WTC11 (cell line): ENCODE measurements around the gene CXCR1. TPM values are rescaled to one million over a fixed set of nuclear protein-coding genes. Genes with fewer than 3 reads are reported as not detected.
A peak's percentile ranks its signal among the peaks of the same experiment; 100 is the strongest.

Experiments used
- ATAC-seq: fragments of 200-7000 bp; cut with Tn5 transposase; 2 replicates; pipeline ENCODE4 v1.10.0; 2021; ENCODE audit warnings: mild to moderate bottlenecking, moderate library complexity
- Bru-seq: library from RNA; stranded (reverse); fragments of 400-500 nt; gene quantifications from one replicate; lab custom pipeline; 2021; lab: Mats Ljungman, UMichigan
- CTCF ChIA-PET: fragments of 300-600 bp; sonication (Branson Sonifier 250); formaldehyde crosslinking; loops from one replicate; lab custom pipeline; 2021; ENCODE audit warnings: antibody characterized with exemption; lab: Charles Lee
- POLR2A ChIA-PET: fragments of 350-600 bp; sonication (Branson Sonifier 250); formaldehyde crosslinking; loops from one replicate; lab custom pipeline; 2021; ENCODE audit warnings: antibody characterized with exemption; lab: Charles Lee
- DNase-seq: peaks from one replicate; pipeline ENCODE4 v3.0.0; 2021; ENCODE audit warnings: low spot score
- H3K27ac Mint-ChIP-seq: 2 replicates; pipeline ENCODE4 v1.8.0; 2021; ENCODE audit warnings: mixed read lengths
- H3K27me3 Mint-ChIP-seq: 2 replicates; pipeline ENCODE4 v1.8.0; 2021; ENCODE audit warnings: low read depth, mild to moderate bottlenecking, moderate library complexity, mixed read lengths
- H3K36me3 Mint-ChIP-seq: 2 replicates; pipeline ENCODE4 v1.8.0; 2021; ENCODE audit warnings: mixed read lengths
- H3K4me1 Mint-ChIP-seq: 2 replicates; pipeline ENCODE4 v1.8.0; 2022; ENCODE audit warnings: mixed read lengths
- H3K4me3 Mint-ChIP-seq: 2 replicates; pipeline ENCODE4 v1.8.0; 2021; ENCODE audit warnings: mild to moderate bottlenecking, moderate library complexity, mixed read lengths
- H3K9me3 Mint-ChIP-seq: 2 replicates; pipeline ENCODE4 v1.8.0; 2021; ENCODE audit warnings: mixed read lengths
- CREM ChIP-seq: sonication (generic); formaldehyde crosslinking; IDR thresholded peaks from 2 replicates; pipeline ENCODE4 v1.8.1; 2022; ENCODE audit warnings: mild to moderate bottlenecking, missing genetic modification reagents, moderate library complexity
- ELF4 ChIP-seq: sonication (generic); formaldehyde crosslinking; IDR thresholded peaks from 2 replicates; pipeline ENCODE4 v1.8.1; 2022; ENCODE audit warnings: low read depth, mild to moderate bottlenecking, moderate library complexity, missing genetic modification reagents
- EMX1 ChIP-seq: fragments of 250-450 bp; sonication (Bioruptor Pico); IDR thresholded peaks from 2 replicates; pipeline ENCODE4 v1.8.0; 2021; ENCODE audit warnings: mild to moderate bottlenecking
- ESRRA ChIP-seq: sonication (generic); formaldehyde crosslinking; IDR thresholded peaks from 2 replicates; pipeline ENCODE4 v1.8.1; 2022; ENCODE audit warnings: mild to moderate bottlenecking, missing genetic modification reagents, borderline replicate concordance
- JAZF1 ChIP-seq: fragments of 250-450 bp; sonication (Bioruptor Pico); IDR thresholded peaks from 2 replicates; pipeline ENCODE4 v1.9.0; 2021; ENCODE audit warnings: moderate library complexity, mild to moderate bottlenecking, inconsistent platforms
- JUN ChIP-seq: sonication (generic); formaldehyde crosslinking; IDR thresholded peaks from 2 replicates; pipeline ENCODE4 v1.8.0; 2023; ENCODE audit warnings: mild to moderate bottlenecking, missing genetic modification reagents
- MYBL2 ChIP-seq: sonication (generic); formaldehyde crosslinking; IDR thresholded peaks from 2 replicates; pipeline ENCODE4 v1.8.1; 2023; ENCODE audit warnings: mild to moderate bottlenecking, moderate library complexity, missing genetic modification reagents
- NFE2L1 ChIP-seq: sonication (generic); formaldehyde crosslinking; IDR thresholded peaks from 2 replicates; pipeline ENCODE4 v1.8.1; 2023; ENCODE audit warnings: missing genetic modification reagents
- NR1H2 ChIP-seq: sonication (generic); formaldehyde crosslinking; IDR thresholded peaks from 2 replicates; pipeline ENCODE4 v1.9.0; 2021; ENCODE audit warnings: mild to moderate bottlenecking, moderate library complexity, missing genetic modification reagents
- SMAD3 ChIP-seq: sonication (generic); formaldehyde crosslinking; IDR thresholded peaks from 2 replicates; pipeline ENCODE4 v1.8.0; 2022; ENCODE audit warnings: missing genetic modification reagents, mild to moderate bottlenecking, borderline replicate concordance
- SP1 ChIP-seq: sonication (generic); formaldehyde crosslinking; conservative IDR thresholded peaks from 2 replicates; pipeline ENCODE4 v1.8.1; 2022; ENCODE audit warnings: missing genetic modification reagents
- TCF7 ChIP-seq: sonication (generic); formaldehyde crosslinking; IDR thresholded peaks from 2 replicates; pipeline ENCODE4 v1.8.0; 2022; ENCODE audit warnings: mild to moderate bottlenecking, low read depth, missing genetic modification reagents, moderate library complexity
- ZBTB21 ChIP-seq: sonication (generic); formaldehyde crosslinking; IDR thresholded peaks from 2 replicates; pipeline ENCODE4 v1.8.1; 2023; ENCODE audit warnings: mild to moderate bottlenecking, missing genetic modification reagents, borderline replicate concordance
- ZNF121 ChIP-seq: sonication (generic); formaldehyde crosslinking; IDR thresholded peaks from 2 replicates; pipeline ENCODE4 v1.8.0; 2023; ENCODE audit warnings: missing genetic modification reagents
- ZNF232 ChIP-seq: sonication (generic); formaldehyde crosslinking; IDR thresholded peaks from 2 replicates; pipeline ENCODE4 v1.8.0; 2022; ENCODE audit warnings: mild to moderate bottlenecking, missing genetic modification reagents
- long read RNA-seq, 3 experiments: library from RNA in 1 of 3; library from capped mRNA in 1 of 3; library from polyadenylated mRNA in 1 of 3; unstranded in 2 of 3; stranded (forward) in 1 of 3; transcript quantifications; one replicate each; pipeline ENCODE4 v2.0.0, GENCODE V29; 2021
- total RNA-seq: library from RNA; stranded (reverse); gene quantifications from 3 replicates; pipeline ENCODE4 v1.2.3, GENCODE V29; 2021
- TF ChIP-seq, protein P1 (sequence below): sonication (generic); formaldehyde crosslinking; IDR thresholded peaks from 2 replicates; pipeline ENCODE4 v1.8.1; 2023; ENCODE audit warnings: mild to moderate bottlenecking, missing genetic modification reagents
- TF ChIP-seq, protein P2 (sequence below): sonication (generic); formaldehyde crosslinking; conservative IDR thresholded peaks from 2 replicates; pipeline ENCODE4 v1.8.1; 2023; ENCODE audit warnings: mild to moderate bottlenecking, low read depth, missing genetic modification reagents, moderate library complexity
- TF ChIP-seq, protein P3 (sequence below): sonication (generic); formaldehyde crosslinking; IDR thresholded peaks from 2 replicates; pipeline ENCODE4 v1.8.1; 2022; ENCODE audit warnings: low read depth, missing genetic modification reagents, borderline replicate concordance
- TF ChIP-seq, protein P4 (sequence below): fragments of 250-450 bp; sonication (Bioruptor Pico); conservative IDR thresholded peaks from 2 replicates; pipeline ENCODE4 v1.9.0; 2021; ENCODE audit warnings: mild to moderate bottlenecking
- TF ChIP-seq, protein P5 (sequence below): sonication (generic); formaldehyde crosslinking; IDR thresholded peaks from 2 replicates; pipeline ENCODE4 v1.8.1; 2022; ENCODE audit warnings: mild to moderate bottlenecking, missing genetic modification reagents, moderate library complexity, borderline replicate concordance
- TF ChIP-seq, protein P6 (sequence below): sonication (generic); formaldehyde crosslinking; IDR thresholded peaks from 2 replicates; pipeline ENCODE4 v1.8.1; 2022; ENCODE audit warnings: low read depth, mild to moderate bottlenecking, moderate library complexity, missing genetic modification reagents, borderline replicate concordance
- TF ChIP-seq, protein P7 (sequence below): sonication (generic); formaldehyde crosslinking; IDR thresholded peaks from 2 replicates; pipeline ENCODE4 v1.8.1; 2022; ENCODE audit warnings: missing genetic modification reagents, borderline replicate concordance

Gene CXCR1
- total RNA-seq (not detected in 3 replicates), Bru-seq, nascent RNA (not detected)
- long read RNA-seq, experiment 1: 0 reads
- long read RNA-seq, experiment 2: 0 reads
- long read RNA-seq, experiment 3: 0 reads

DNA sequence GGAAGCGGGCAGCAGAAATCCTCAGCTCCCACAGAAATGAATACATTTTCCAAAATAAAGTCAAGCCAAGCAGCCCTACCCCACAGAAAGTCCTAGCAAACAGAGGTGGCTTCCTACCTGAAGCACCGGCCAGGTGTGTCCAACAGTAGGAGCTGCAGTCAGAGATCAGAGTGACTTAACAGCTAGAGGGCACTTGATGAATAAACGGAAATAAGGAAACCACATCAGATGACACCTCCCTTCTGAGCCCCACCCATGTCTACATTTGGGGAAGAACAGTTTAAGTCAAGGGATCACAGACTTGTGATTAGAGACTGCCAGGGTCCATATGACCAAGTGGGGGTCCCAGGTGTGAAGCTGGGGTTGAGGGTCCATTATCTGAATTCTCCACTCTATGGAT lies at the start of gene CXCR1:
Gene CXCR1 (minus strand): TSS at position 172 of the 400 bp plus-strand sequence. CDS start 1,751 bp downstream, outside the sequence.
- TF ChIP-seq, protein P1, sequence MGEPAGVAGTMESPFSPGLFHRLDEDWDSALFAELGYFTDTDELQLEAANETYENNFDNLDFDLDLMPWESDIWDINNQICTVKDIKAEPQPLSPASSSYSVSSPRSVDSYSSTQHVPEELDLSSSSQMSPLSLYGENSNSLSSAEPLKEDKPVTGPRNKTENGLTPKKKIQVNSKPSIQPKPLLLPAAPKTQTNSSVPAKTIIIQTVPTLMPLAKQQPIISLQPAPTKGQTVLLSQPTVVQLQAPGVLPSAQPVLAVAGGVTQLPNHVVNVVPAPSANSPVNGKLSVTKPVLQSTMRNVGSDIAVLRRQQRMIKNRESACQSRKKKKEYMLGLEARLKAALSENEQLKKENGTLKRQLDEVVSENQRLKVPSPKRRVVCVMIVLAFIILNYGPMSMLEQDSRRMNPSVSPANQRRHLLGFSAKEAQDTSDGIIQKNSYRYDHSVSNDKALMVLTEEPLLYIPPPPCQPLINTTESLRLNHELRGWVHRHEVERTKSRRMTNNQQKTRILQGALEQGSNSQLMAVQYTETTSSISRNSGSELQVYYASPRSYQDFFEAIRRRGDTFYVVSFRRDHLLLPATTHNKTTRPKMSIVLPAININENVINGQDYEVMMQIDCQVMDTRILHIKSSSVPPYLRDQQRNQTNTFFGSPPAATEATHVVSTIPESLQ: no peak
- TF ChIP-seq SMAD3 (CRISPR knock-in tag): no peak
- no peak for TF ChIP-seq TCF7 (CRISPR knock-in tag)
- no peak for TF ChIP-seq CREM
- no peak for TF ChIP-seq MYBL2 (CRISPR knock-in tag)
- TF ChIP-seq JAZF1: no peak
- TF ChIP-seq, protein P2, sequence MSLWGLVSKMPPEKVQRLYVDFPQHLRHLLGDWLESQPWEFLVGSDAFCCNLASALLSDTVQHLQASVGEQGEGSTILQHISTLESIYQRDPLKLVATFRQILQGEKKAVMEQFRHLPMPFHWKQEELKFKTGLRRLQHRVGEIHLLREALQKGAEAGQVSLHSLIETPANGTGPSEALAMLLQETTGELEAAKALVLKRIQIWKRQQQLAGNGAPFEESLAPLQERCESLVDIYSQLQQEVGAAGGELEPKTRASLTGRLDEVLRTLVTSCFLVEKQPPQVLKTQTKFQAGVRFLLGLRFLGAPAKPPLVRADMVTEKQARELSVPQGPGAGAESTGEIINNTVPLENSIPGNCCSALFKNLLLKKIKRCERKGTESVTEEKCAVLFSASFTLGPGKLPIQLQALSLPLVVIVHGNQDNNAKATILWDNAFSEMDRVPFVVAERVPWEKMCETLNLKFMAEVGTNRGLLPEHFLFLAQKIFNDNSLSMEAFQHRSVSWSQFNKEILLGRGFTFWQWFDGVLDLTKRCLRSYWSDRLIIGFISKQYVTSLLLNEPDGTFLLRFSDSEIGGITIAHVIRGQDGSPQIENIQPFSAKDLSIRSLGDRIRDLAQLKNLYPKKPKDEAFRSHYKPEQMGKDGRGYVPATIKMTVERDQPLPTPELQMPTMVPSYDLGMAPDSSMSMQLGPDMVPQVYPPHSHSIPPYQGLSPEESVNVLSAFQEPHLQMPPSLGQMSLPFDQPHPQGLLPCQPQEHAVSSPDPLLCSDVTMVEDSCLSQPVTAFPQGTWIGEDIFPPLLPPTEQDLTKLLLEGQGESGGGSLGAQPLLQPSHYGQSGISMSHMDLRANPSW (CRISPR knock-in tag): no peak
- TF ChIP-seq ZNF121: no peak
- TF ChIP-seq, protein P3, sequence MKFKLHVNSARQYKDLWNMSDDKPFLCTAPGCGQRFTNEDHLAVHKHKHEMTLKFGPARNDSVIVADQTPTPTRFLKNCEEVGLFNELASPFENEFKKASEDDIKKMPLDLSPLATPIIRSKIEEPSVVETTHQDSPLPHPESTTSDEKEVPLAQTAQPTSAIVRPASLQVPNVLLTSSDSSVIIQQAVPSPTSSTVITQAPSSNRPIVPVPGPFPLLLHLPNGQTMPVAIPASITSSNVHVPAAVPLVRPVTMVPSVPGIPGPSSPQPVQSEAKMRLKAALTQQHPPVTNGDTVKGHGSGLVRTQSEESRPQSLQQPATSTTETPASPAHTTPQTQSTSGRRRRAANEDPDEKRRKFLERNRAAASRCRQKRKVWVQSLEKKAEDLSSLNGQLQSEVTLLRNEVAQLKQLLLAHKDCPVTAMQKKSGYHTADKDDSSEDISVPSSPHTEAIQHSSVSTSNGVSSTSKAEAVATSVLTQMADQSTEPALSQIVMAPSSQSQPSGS: no peak
- TF ChIP-seq NFE2L1 (CRISPR knock-in tag): no peak
- TF ChIP-seq JUN: no peak
- no peak for TF ChIP-seq ZBTB21 (CRISPR knock-in tag)
- TF ChIP-seq NR1H2 (CRISPR knock-in tag): no peak
- no peak for TF ChIP-seq ELF4 (CRISPR knock-in tag)
- no peak for TF ChIP-seq ESRRA
- TF ChIP-seq, all 79 proteins: peak for 0
- DNase-seq: no peak
- Mint-ChIP-seq H3K27ac (no peak within 1 kb of the TSS), H3K4me3 (no peak within 1 kb of the TSS), H3K4me1 (peaks cover 15% of the 10 kb centered on the region), H3K36me3 (no peaks in the 10 kb centered on the region), H3K27me3 (peaks cover 11% of the 10 kb centered on the region), H3K9me3 (peaks cover 10% of the 10 kb centered on the region)
- CTCF ChIA-PET: interaction anchor here (1.1 to 1.3 kb wide), 2 partner anchors 13 to 381 kb away, joined by 3 to 4 read pairs; no protein-coding TSS in a partner anchor
- ATAC-seq: no peak
- POLR2A ChIA-PET: no interaction called here

DNA sequence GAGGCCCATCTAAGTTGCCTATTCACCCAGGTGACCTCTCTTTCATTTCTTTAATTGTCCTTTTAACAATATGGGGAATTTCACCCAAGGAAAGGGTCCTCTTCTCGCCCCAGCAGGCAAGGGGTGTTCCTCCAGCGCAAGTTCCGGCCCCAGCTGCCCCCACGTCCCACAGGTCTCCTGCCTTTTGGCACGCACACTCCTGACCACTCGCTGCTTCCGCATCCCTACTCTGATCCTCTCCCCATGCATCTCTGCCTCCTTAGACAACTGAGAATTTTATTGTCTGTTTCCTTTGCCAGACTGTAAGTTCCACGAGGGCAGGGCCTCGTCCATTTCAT lies 49.5 kb upstream of the CXCR1 start:
- ChIA-PET CTCF (interaction anchor here (0.7 to 1.4 kb wide), 5 partner anchors 15 to 122 kb away, joined by 3 to 6 read pairs (median 4); no protein-coding TSS in a partner anchor), POLR2A (no interaction called here)
- Mint-ChIP-seq H3K27me3 (no peaks in the 10 kb centered on the region), H3K4me1 (peaks cover 33% of the 10 kb centered on the region), H3K4me3 (peak overlapping the region; percentile 91), H3K36me3 (peaks cover 9% of the 10 kb centered on the region; the same call in 1 of the 2 replicates), H3K27ac (peak overlapping the region; percentile 97), H3K9me3 (no peaks in the 10 kb centered on the region)
- no peak for ATAC-seq
- no peak for DNase-seq
- TF ChIP-seq, protein P4, sequence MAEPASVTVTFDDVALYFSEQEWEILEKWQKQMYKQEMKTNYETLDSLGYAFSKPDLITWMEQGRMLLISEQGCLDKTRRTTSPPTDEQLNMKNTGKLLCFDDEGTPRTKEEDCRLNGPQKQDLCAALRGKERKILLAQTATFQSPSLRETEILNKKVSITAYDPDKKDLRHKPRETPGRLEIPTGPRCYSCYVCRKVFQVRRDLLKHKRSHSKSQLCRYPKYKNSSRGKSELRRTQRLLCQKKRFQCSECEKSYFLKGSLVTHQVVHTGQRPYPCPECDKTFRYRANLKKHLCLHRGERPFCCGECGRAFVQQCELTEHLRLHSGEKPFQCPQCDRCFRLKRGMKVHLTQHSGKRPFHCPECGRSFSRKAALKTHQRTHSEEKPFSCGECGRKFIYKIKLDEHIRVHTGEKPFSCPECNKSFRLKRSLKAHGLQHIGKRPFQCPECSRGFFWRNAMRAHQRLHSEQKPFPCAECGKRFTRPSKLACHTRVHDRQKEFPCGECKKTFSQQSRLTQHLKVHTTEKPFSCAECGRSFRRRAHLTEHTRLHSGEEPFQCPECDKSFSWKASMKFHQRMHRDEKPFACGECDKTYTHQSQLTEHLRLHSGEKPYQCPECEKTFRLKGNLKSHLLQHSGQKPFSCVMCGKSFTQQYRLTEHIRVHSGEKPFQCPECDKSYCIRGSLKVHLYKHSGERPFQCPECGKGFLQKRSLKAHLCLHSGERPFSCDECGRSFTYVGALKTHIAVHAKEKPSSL: no peak
- TF ChIP-seq, protein P5, sequence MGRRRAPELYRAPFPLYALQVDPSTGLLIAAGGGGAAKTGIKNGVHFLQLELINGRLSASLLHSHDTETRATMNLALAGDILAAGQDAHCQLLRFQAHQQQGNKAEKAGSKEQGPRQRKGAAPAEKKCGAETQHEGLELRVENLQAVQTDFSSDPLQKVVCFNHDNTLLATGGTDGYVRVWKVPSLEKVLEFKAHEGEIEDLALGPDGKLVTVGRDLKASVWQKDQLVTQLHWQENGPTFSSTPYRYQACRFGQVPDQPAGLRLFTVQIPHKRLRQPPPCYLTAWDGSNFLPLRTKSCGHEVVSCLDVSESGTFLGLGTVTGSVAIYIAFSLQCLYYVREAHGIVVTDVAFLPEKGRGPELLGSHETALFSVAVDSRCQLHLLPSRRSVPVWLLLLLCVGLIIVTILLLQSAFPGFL (CRISPR knock-in tag): no peak
- TF ChIP-seq, protein P6, sequence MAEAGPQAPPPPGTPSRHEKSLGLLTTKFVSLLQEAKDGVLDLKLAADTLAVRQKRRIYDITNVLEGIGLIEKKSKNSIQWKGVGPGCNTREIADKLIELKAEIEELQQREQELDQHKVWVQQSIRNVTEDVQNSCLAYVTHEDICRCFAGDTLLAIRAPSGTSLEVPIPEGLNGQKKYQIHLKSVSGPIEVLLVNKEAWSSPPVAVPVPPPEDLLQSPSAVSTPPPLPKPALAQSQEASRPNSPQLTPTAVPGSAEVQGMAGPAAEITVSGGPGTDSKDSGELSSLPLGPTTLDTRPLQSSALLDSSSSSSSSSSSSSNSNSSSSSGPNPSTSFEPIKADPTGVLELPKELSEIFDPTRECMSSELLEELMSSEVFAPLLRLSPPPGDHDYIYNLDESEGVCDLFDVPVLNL (CRISPR knock-in tag): no peak
- TF ChIP-seq EMX1 (CRISPR knock-in tag) (no peak), SP1 (CRISPR knock-in tag) (no peak), ZNF232 (CRISPR knock-in tag) (no peak)
- TF ChIP-seq, protein P7, sequence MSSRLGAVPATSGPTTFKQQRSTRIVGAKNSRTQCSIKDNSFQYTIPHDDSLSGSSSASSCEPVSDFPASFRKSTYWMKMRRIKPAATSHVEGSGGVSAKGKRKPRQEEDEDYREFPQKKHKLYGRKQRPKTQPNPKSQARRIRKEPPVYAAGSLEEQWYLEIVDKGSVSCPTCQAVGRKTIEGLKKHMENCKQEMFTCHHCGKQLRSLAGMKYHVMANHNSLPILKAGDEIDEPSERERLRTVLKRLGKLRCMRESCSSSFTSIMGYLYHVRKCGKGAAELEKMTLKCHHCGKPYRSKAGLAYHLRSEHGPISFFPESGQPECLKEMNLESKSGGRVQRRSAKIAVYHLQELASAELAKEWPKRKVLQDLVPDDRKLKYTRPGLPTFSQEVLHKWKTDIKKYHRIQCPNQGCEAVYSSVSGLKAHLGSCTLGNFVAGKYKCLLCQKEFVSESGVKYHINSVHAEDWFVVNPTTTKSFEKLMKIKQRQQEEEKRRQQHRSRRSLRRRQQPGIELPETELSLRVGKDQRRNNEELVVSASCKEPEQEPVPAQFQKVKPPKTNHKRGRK: no peak
- TF ChIP-seq, protein P3: no peak
